ENCODE data around the gene GYPC. TPM values are rescaled to one million over a fixed set of nuclear protein-coding genes. Genes with fewer than 3 reads are reported as not detected.

GYPC gene
- total and polyA plus RNA-seq, 2 of the 4 experiments (the other 2 are of a cell fraction) = 53.4 to 96.3 TPM

DNA sequence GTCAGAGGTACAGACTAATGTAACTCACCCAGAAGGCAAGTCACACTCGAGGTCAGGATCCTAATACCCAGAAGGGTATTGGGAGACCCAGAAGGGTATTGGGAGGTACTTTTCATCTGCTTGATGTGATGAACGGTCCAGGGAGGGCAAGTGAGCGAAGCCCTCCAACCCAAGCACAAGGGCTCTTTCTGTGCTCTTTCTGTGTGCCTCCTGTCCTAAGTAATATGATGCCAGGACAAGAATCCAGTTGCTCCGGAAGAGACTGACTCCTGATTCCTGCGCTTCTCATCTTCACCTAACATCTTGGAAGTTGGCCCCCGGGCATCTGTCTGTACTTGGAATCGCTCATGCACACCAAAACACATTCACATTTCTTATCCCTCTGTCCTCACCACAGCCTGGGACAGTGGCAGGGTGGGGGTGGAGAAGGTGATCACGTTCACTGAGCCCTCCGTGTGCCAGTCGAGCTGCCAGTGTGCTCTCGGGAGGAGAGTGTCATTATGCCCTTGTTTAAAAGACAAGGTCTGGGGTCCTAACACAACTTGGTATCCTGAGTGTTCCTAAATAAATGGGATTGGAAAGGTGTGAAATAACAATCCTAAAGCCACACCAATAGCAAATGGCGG lies 17.1 kb downstream of the GYPC start:
- H3K27ac ChIP-seq (ENCODE audit: insufficient read depth, low read length) = no peak overlapping the region
- H3K9ac ChIP-seq (ENCODE audit: low read depth, low read length) = no peak overlapping the region
- no peak for TF ChIP-seq SMC3 (IDR thresholded peaks at IDR 0.05; ENCODE audit: low read depth, low read length)
- TF ChIP-seq RAD21 (IDR thresholded peaks at IDR 0.05; ENCODE audit: low read length) = no peak
- TF ChIP-seq, protein P1, sequence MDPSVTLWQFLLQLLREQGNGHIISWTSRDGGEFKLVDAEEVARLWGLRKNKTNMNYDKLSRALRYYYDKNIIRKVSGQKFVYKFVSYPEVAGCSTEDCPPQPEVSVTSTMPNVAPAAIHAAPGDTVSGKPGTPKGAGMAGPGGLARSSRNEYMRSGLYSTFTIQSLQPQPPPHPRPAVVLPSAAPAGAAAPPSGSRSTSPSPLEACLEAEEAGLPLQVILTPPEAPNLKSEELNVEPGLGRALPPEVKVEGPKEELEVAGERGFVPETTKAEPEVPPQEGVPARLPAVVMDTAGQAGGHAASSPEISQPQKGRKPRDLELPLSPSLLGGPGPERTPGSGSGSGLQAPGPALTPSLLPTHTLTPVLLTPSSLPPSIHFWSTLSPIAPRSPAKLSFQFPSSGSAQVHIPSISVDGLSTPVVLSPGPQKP (IDR thresholded peaks at IDR 0.05; ENCODE audit: borderline replicate concordance, low read depth, low read length) = no peak
- TF ChIP-seq FOS (IDR thresholded peaks at IDR 0.05; ENCODE audit: low read depth, low read length) = no peak
- H3K23ac ChIP-seq (ENCODE audit: low read depth, low read length) = no peak overlapping the region
- H3K56ac ChIP-seq (ENCODE audit: extremely low read depth, insufficient read depth, low read length) = no peak overlapping the region
- H3K27me3 ChIP-seq (ENCODE audit: control insufficient read depth, insufficient read depth, low read length) = no peaks in the 10 kb centered on the region
- DNase-seq (no peak), ATAC-seq (ENCODE audit: low read depth) (no peak)
- peaks cover 16% of the 10 kb centered on the region for H3K9me1 ChIP-seq (ENCODE audit: insufficient read depth, low read length)
- peaks cover 13 to 59% of the 10 kb centered on the region in 2 experiments for H3K79me1 ChIP-seq (ENCODE audit: low read depth in 1 of 2, low read length in 2 of 2)
- H2BK15ac ChIP-seq (ENCODE audit: low read depth, low read length) = no peak overlapping the region
- peaks cover 7% of the 10 kb centered on the region for H3K9me3 ChIP-seq (ENCODE audit: control insufficient read depth, insufficient read depth, low read length)
- in situ Hi-C loops (cut with MboI; ENCODE audit: low sequenced_read_pairs) (no loop called here), intact Hi-C loops (cut with micrococcal nuclease) (no loop called here), dilution Hi-C loops (cut with HindIII; ENCODE audit: low sequenced_read_pairs, unreplicated experiment) (no loop called here)
- H3K4me1 ChIP-seq (ENCODE audit: control insufficient read depth, insufficient read depth, low read length) = peaks cover 2% of the 10 kb centered on the region; the same call in 1 of the 2 replicates
- peaks cover 45% of the 10 kb centered on the region for H4K20me1 ChIP-seq (ENCODE audit: insufficient read depth, low read length)
- H3K4ac ChIP-seq (ENCODE audit: low read depth, low read length) = no peak overlapping the region
- no peak overlapping the region for H2BK20ac ChIP-seq (ENCODE audit: low read depth, low read length)
- no peak overlapping the region for H2AK9ac ChIP-seq (replicated peaks; ENCODE audit: low read depth, low read length, poor library complexity)
- peaks cover 12% of the 10 kb centered on the region for H3K36me3 ChIP-seq (ENCODE audit: control insufficient read depth, insufficient read depth, low read length)
- no peak overlapping the region for H2BK5ac ChIP-seq (ENCODE audit: low read depth, low read length, poor library complexity, severe bottlenecking)
- H3K18ac ChIP-seq (ENCODE audit: low read depth, low read length) = no peak overlapping the region
- H4K5ac ChIP-seq (ENCODE audit: low read depth, low read length) = no peak overlapping the region
- no peak overlapping the region for H2AK5ac ChIP-seq (ENCODE audit: low read depth, low read length)
- H3K4me2 ChIP-seq (ENCODE audit: low read depth, low read length) = no peak overlapping the region
- H2AFZ ChIP-seq (replicated peaks; ENCODE audit: low read length, poor library complexity) = no peak overlapping the region
- CTCF ChIA-PET = no interaction called here
- no peak overlapping the region for H4K8ac ChIP-seq (ENCODE audit: low read depth in 2 of 2, low read length in 2 of 2)
- no peak overlapping the region for H4K91ac ChIP-seq (ENCODE audit: insufficient read depth, low read depth, low read length)
- no peak overlapping the region for H3K4me3 ChIP-seq (ENCODE audit: insufficient read depth, low read depth, low read length)
- H3K14ac ChIP-seq (replicated peaks; ENCODE audit: low read depth, low read length) = no peak overlapping the region
- no TSS peak for BruUV-seq (replicated peaks)
- 90% methylated on average over 4 of the region's 12 CpGs; no CpG with 5 or more reads in 1 of the 2 experiments for WGBS, 2 experiments (ENCODE audit: extremely low coverage in 2 of 2, insufficient read length in 1 of 2)
- no peak overlapping the region for H2BK120ac ChIP-seq (ENCODE audit: low read depth, low read length)
- POLR2A ChIA-PET (ENCODE audit: unreplicated experiment) = no interaction called here
